Lower leg skin (tissue), 4 donors: ENCODE data around the gene COL13A1. TPM values are rescaled to one million over a fixed set of nuclear protein-coding genes. Genes with fewer than 3 reads are reported as not detected.

Source experiments
- DNase-seq, 2 donors: peaks; one replicate each; pipeline ENCODE4 v3.0.0-alpha.2; 2019; ENCODE audit warnings: low spot score in 2 of 2
- H3K4me3 ChIP-seq: fragments of 200-600 bp; sonication (generic); 2 replicates; pipeline ENCODE4 v1.5.1; 2017; ENCODE audit warnings: mild to moderate bottlenecking, low read depth; ENCODE audit not compliant: poor library complexity, severe bottlenecking
- CTCF ChIP-seq, 3 donors: fragments of 450-650 bp; IDR thresholded peaks; one replicate each; pipeline ENCODE4 v1.5.1; 2016; ENCODE audit warnings: antibody characterized with exemption in 3 of 3, mild to moderate bottlenecking in 3 of 3, moderate library complexity in 2 of 3
- POLR2A ChIP-seq, 2 donors: fragments of 450-650 bp; IDR thresholded peaks; one replicate each; pipeline ENCODE4 v1.6.1; 2016 to 2017; ENCODE audit warnings: antibody characterized with exemption in 2 of 2, mild to moderate bottlenecking in 1 of 2, moderate library complexity in 1 of 2
- WGBS, 2 donors: methylation state at CpG; one replicate each; pipeline ENCODE4 v1.1.5; 2018; 5-methylcytosine and 5-hydroxymethylcytosine counted together
- intact Hi-C: fragments of 100-400 bp; cut with DNase I; formaldehyde crosslinking; loops from one replicate; pipeline ENCODE4 v1.15.0; 2023; ENCODE audit warnings: low total_unique reads
- total RNA-seq, 4 donors: library from RNA; depleted of rRNA; stranded (reverse); fragments of >200 nt; gene quantifications; one replicate each; pipeline ENCODE4 v1.1.0, GENCODE V29; 2016

COL13A1 gene
- total RNA-seq, 4 donors from 2014 or later = 0.93 to 2.3 (median 1.3) TPM

GRCh38 chr10:69897999-69898398, 96.3 kb downstream of the COL13A1 start:
- 82 to 85% methylated on average over 9 to 10 of the region's 10 CpGs for whole genome bisulfite sequencing, 2 donors
- no peak overlapping the region for H3K4me3 ChIP-seq
- no peak for TF ChIP-seq CTCF (IDR thresholded peaks at IDR 0.05)
- no peak for TF ChIP-seq POLR2A (IDR thresholded peaks at IDR 0.05)
- intact Hi-C loops = no loop called here
- DNase-seq = no peak

- no peak overlapping the region for H3K4me3 ChIP-seq
- intact Hi-C loops = no loop called here
- DNase-seq = no peak
- WGBS, 2 donors = 76 to 83% methylated on average over 10 of the region's 10 CpGs
- TF ChIP-seq CTCF (IDR thresholded peaks at IDR 0.05) (no peak), POLR2A (IDR thresholded peaks at IDR 0.05) (no peak)
Observed at GRCh38 chr10:69898524-69898923, 96.8 kb downstream of the COL13A1 start.

- intact Hi-C loops = no loop called here
- 92 to 93% methylated on average over 2 of the region's 2 CpGs for WGBS, 2 donors
- no peak for DNase-seq
- H3K4me3 ChIP-seq = no peak overlapping the region
- TF ChIP-seq POLR2A (IDR thresholded peaks at IDR 0.05) = no peak
- no peak for TF ChIP-seq CTCF (IDR thresholded peaks at IDR 0.05)
Observed at GRCh38 chr10:69898941-69899340, 97.2 kb downstream of the COL13A1 start.

GRCh38 chr10:69899727-69900595, 98.3 kb downstream of the COL13A1 start:
- H3K4me3 ChIP-seq = no peak overlapping the region
- intact Hi-C loops = no loop called here
- DNase-seq = no peak
- TF ChIP-seq POLR2A (IDR thresholded peaks at IDR 0.05) = no peak
- TF ChIP-seq CTCF (IDR thresholded peaks at IDR 0.05) = no peak
- 63 to 65% methylated on average over 12 of the region's 12 CpGs for WGBS, 2 donors

GRCh38 chr10:69901022-69901421, 99.3 kb downstream of the COL13A1 start:
- H3K4me3 ChIP-seq = no peak overlapping the region
- intact Hi-C loops = no loop called here
- no peak for DNase-seq
- TF ChIP-seq CTCF (IDR thresholded peaks at IDR 0.05) (no peak), POLR2A (IDR thresholded peaks at IDR 0.05) (no peak)
- 87 to 90% methylated on average over 2 of the region's 2 CpGs for WGBS, 2 donors
